Bronchial epithelial cell (primary cell): ENCODE results near the gene PIP5K1C. TPM values are rescaled to one million over a fixed set of nuclear protein-coding genes. Genes with fewer than 3 reads are reported as not detected.

Experiments used
- DNase-seq: peaks from one replicate; pipeline ENCODE4 v3.0.0-alpha.2; 2010; ENCODE audit warnings: low read depth
- FAIRE-seq: peaks from 2 replicates; lab custom pipeline; 2011; peaks lifted over from hg19 to GRCh38; lab: Jason Lieb, UNC
- H3K27me3 ChIP-seq: 2 replicates; pipeline ENCODE4 v1.5.1; 2011; ENCODE audit warnings: low read length; ENCODE audit not compliant: control insufficient read depth, insufficient read depth
- H3K36me3 ChIP-seq: 2 replicates; pipeline ENCODE4 v1.5.1; 2011; ENCODE audit warnings: low read length; ENCODE audit not compliant: control insufficient read depth, insufficient read depth
- H3K4me3 ChIP-seq: 2 replicates; pipeline ENCODE4 v1.5.1; 2011; ENCODE audit warnings: mild to moderate bottlenecking, low read depth, low read length, control low read depth
- total RNA-seq: library from RNA; depleted of rRNA; stranded (reverse); fragments of >200 nt; gene quantifications from 2 replicates; pipeline ENCODE4 v1.2.1, GENCODE V29; 2014
- TF ChIP-seq, protein P1 (sequence below): IDR thresholded peaks from 2 replicates; pipeline ENCODE4 v1.5.1; 2011; ENCODE audit warnings: mild to moderate bottlenecking, moderate library complexity, low read length, control low read depth, inconsistent platforms; ENCODE audit not compliant: insufficient read depth, severe bottlenecking

The PIP5K1C gene
- total RNA-seq, 1 donor from 2014 or later: 6.3 TPM

DNA sequence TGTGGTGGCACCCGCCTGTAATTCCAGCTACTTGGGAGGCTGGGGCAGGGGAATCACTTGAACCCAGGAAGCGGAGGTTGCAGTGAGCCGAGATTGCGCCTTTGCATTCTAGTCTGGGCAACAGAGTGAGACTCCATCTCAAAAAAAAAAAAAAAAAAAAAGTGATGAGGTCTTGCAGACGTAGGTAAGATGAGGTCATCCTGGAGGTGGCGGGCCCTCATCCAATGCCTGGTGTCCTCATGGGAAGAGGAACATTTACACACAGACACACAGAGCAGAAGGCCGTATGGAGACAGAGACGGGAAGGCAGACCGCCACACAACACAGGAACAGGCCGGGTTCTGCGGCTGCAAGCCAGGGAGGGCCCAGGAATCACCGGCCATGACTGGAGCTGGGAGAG is 78.0 kb downstream of the PIP5K1C start:
- no peak for FAIRE-seq
- peaks cover 15% of the 10 kb centered on the region for H3K36me3 ChIP-seq
- H3K4me3 ChIP-seq: no peak overlapping the region
- TF ChIP-seq, protein P1, sequence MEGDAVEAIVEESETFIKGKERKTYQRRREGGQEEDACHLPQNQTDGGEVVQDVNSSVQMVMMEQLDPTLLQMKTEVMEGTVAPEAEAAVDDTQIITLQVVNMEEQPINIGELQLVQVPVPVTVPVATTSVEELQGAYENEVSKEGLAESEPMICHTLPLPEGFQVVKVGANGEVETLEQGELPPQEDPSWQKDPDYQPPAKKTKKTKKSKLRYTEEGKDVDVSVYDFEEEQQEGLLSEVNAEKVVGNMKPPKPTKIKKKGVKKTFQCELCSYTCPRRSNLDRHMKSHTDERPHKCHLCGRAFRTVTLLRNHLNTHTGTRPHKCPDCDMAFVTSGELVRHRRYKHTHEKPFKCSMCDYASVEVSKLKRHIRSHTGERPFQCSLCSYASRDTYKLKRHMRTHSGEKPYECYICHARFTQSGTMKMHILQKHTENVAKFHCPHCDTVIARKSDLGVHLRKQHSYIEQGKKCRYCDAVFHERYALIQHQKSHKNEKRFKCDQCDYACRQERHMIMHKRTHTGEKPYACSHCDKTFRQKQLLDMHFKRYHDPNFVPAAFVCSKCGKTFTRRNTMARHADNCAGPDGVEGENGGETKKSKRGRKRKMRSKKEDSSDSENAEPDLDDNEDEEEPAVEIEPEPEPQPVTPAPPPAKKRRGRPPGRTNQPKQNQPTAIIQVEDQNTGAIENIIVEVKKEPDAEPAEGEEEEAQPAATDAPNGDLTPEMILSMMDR: no peak
- DNase-seq: no peak
- H3K27me3 ChIP-seq: no peaks in the 10 kb centered on the region

GRCh38 chr19:3621689-3622088 is 78.6 kb downstream of the PIP5K1C start:
- H3K36me3 ChIP-seq: peaks cover 15% of the 10 kb centered on the region
- DNase-seq (no peak), FAIRE-seq (no peak)
- no peaks in the 10 kb centered on the region for H3K27me3 ChIP-seq
- H3K4me3 ChIP-seq: no peak overlapping the region
- TF ChIP-seq, protein P1: no peak

DNA sequence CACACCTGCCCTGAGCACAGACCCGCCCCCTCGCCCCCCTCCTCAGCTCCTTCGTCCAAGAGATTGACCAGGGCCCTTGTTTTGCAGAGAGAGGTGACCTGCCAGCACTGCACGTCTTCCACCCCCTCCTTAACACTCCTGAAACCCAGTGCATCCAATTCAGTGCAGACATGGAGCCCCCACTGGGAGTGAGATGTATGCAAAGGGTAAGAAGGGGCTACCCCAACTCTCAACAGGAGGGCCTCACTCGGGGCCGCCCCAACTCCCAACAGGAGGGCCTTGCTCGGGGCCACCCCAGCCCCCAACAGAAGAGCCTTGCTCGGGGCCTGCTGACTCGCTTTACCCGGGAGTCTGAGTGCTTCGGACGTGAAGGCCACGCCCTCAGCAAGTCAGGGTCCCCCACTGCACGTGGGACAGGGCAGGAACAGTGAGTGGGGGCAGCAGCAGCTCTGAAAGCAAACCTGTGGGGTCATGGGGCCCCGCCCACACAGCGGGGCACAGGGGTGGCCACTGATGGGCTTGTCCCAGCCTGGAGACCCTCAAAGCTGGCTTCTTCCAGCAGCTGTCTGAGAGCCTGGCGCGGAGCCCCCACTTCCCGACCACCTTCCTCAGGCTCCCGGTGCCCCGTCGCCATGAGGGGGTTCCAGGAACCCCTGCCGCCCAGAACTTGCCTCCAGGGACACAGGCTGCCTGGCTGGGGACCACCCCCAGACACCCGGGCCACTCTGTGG is 79.3 kb downstream of the PIP5K1C start:
- H3K27me3 ChIP-seq: no peaks in the 10 kb centered on the region
- peaks cover 15% of the 10 kb centered on the region for H3K36me3 ChIP-seq
- FAIRE-seq (no peak), DNase-seq (no peak)
- TF ChIP-seq, protein P1: no peak
- H3K4me3 ChIP-seq: no peak overlapping the region

DNA sequence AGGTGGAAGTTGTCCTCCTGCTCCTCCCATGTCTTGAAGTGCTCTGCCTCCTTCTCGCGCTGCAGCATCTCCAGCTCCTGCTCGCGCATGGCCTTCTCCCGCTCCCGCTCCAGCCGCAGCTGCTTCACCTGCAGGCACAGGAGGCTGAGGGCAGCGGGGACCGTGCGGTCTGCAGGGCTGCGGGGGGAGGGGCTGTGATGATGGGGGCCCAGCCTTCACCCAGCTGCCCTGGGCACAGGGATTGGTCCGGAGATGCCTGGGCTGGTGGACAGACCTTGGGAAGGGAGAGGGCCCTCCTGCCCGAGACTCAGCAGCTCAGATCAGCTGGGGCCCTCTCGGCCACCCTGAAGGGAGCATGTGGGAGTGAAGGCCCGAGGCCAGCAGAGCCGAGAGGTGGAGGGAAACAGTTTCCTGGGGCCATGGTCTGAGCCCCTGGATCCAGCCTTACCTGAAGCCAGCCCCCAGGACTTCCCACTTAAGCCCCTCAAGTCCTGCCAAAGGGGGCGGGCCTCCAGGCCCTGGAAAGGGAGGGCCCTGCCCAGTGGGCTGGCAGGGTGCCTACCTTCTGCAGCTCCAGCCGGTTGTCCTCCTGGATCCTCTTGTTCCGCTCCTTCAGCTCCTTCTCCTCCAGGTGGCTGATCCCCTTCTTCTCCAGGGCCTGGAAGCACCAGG is 80.0 kb downstream of the PIP5K1C start:
- FAIRE-seq: no peak
- TF ChIP-seq, protein P1: no peak
- H3K36me3 ChIP-seq: peaks cover 15% of the 10 kb centered on the region

GRCh38 chr19:3619631-3620012 is 80.6 kb downstream of the PIP5K1C start:
- peaks cover 15% of the 10 kb centered on the region for H3K36me3 ChIP-seq
- DNase-seq (no peak), FAIRE-seq (no peak)
- H3K4me3 ChIP-seq: no peak overlapping the region
- TF ChIP-seq, protein P1: no peak
- H3K27me3 ChIP-seq: no peaks in the 10 kb centered on the region

More for the DNA sequence above, 80.0 kb downstream of the PIP5K1C start:
- Histone ChIP-seq H3K27me3 (no peaks in the 10 kb centered on the region), H3K4me3 (no peak overlapping the region)
- no peak for DNase-seq
